ENCODE results near the gene CCT7. TPM values are rescaled to one million over a fixed set of nuclear protein-coding genes. Genes with fewer than 3 reads are reported as not detected.

CCT7 gene
- total and polyA plus RNA-seq, 2 experiments from 2014 or later: 287 to 642 TPM

DNA sequence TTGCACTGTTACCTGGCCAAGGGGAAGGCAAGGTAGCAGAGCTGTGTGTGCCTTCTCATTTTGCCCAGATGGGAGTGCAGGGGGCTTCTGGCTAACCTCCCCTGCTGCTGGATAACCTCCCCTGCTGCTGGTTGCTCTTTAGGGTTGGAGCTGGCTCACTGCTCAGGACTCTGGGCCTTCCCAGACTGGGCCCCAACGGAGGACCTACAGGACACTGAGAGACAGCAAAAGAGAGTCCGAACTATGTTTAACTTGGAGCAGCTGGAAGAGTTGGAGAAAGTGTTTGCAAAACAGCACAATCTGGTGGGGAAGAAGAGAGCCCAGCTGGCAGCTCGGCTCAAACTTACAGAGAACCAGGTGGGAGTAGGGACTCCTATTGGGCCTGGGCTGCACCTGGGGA lies 25.9 kb upstream of the CCT7 start:
- H3K4me1 ChIP-seq (ENCODE audit: insufficient read depth): 0 out of 2 replicates have a peak, but pooled peaks cover 3% of the 10 kb centered on the region
- H3K36me3 ChIP-seq (ENCODE audit: insufficient read depth): no peaks in the 10 kb centered on the region
- no peaks in the 10 kb centered on the region for H3F3A ChIP-seq (replicated peaks; ENCODE audit: low read depth)
- no peak for DNase-seq (ENCODE audit: low spot score)
- H4K20me1 ChIP-seq (replicated peaks; ENCODE audit: insufficient read depth): no peaks in the 10 kb centered on the region
- H3K9me2 ChIP-seq (ENCODE audit: insufficient read depth): no peaks in the 10 kb centered on the region
- Mint-ChIP-seq H3K27ac (no peak overlapping the region), H3K9me3 (no peaks in the 10 kb centered on the region), H3K4me1 (peaks cover 6% of the 10 kb centered on the region; the same call in 2 of the 3 replicates), H3K27me3 (ENCODE audit: insufficient read depth, low read depth, poor library complexity) (peaks cover 28% of the 10 kb centered on the region), H3K4me3 (no peak overlapping the region), H3K36me3 (ENCODE audit: low read depth) (no peaks in the 10 kb centered on the region; the same call in 2 of the 3 replicates)
- TF ChIP-seq POLR2AphosphoS5 (IDR thresholded peaks at IDR 0.05; ENCODE audit: low read depth): no peak
- no peak for TF ChIP-seq EZH2 (IDR thresholded peaks at IDR 0.05; ENCODE audit: low read depth, unreplicated experiment)
- TF ChIP-seq, protein P1, sequence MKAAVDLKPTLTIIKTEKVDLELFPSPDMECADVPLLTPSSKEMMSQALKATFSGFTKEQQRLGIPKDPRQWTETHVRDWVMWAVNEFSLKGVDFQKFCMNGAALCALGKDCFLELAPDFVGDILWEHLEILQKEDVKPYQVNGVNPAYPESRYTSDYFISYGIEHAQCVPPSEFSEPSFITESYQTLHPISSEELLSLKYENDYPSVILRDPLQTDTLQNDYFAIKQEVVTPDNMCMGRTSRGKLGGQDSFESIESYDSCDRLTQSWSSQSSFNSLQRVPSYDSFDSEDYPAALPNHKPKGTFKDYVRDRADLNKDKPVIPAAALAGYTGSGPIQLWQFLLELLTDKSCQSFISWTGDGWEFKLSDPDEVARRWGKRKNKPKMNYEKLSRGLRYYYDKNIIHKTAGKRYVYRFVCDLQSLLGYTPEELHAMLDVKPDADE (IDR thresholded peaks at IDR 0.05): no peak
- TF ChIP-seq JUNB (IDR thresholded peaks at IDR 0.05; ENCODE audit: unreplicated experiment): no peak
- TF ChIP-seq, protein P2, sequence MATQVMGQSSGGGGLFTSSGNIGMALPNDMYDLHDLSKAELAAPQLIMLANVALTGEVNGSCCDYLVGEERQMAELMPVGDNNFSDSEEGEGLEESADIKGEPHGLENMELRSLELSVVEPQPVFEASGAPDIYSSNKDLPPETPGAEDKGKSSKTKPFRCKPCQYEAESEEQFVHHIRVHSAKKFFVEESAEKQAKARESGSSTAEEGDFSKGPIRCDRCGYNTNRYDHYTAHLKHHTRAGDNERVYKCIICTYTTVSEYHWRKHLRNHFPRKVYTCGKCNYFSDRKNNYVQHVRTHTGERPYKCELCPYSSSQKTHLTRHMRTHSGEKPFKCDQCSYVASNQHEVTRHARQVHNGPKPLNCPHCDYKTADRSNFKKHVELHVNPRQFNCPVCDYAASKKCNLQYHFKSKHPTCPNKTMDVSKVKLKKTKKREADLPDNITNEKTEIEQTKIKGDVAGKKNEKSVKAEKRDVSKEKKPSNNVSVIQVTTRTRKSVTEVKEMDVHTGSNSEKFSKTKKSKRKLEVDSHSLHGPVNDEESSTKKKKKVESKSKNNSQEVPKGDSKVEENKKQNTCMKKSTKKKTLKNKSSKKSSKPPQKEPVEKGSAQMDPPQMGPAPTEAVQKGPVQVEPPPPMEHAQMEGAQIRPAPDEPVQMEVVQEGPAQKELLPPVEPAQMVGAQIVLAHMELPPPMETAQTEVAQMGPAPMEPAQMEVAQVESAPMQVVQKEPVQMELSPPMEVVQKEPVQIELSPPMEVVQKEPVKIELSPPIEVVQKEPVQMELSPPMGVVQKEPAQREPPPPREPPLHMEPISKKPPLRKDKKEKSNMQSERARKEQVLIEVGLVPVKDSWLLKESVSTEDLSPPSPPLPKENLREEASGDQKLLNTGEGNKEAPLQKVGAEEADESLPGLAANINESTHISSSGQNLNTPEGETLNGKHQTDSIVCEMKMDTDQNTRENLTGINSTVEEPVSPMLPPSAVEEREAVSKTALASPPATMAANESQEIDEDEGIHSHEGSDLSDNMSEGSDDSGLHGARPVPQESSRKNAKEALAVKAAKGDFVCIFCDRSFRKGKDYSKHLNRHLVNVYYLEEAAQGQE (IDR thresholded peaks at IDR 0.05; ENCODE audit: unreplicated experiment): no peak
- TF ChIP-seq STAT1 (IDR thresholded peaks at IDR 0.05; ENCODE audit: unreplicated experiment): no peak
- TF ChIP-seq, protein P3, sequence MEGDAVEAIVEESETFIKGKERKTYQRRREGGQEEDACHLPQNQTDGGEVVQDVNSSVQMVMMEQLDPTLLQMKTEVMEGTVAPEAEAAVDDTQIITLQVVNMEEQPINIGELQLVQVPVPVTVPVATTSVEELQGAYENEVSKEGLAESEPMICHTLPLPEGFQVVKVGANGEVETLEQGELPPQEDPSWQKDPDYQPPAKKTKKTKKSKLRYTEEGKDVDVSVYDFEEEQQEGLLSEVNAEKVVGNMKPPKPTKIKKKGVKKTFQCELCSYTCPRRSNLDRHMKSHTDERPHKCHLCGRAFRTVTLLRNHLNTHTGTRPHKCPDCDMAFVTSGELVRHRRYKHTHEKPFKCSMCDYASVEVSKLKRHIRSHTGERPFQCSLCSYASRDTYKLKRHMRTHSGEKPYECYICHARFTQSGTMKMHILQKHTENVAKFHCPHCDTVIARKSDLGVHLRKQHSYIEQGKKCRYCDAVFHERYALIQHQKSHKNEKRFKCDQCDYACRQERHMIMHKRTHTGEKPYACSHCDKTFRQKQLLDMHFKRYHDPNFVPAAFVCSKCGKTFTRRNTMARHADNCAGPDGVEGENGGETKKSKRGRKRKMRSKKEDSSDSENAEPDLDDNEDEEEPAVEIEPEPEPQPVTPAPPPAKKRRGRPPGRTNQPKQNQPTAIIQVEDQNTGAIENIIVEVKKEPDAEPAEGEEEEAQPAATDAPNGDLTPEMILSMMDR (conservative IDR thresholded peaks at IDR 0.05; ENCODE audit: low read depth in 2 of 2): no peak
- no peak for TF ChIP-seq EZH2phosphoT487 (IDR thresholded peaks at IDR 0.05; ENCODE audit: unreplicated experiment)
- no peak for TF ChIP-seq ZNF114 (CRISPR knock-in tag; IDR thresholded peaks at IDR 0.05)
- TF ChIP-seq, protein P4, sequence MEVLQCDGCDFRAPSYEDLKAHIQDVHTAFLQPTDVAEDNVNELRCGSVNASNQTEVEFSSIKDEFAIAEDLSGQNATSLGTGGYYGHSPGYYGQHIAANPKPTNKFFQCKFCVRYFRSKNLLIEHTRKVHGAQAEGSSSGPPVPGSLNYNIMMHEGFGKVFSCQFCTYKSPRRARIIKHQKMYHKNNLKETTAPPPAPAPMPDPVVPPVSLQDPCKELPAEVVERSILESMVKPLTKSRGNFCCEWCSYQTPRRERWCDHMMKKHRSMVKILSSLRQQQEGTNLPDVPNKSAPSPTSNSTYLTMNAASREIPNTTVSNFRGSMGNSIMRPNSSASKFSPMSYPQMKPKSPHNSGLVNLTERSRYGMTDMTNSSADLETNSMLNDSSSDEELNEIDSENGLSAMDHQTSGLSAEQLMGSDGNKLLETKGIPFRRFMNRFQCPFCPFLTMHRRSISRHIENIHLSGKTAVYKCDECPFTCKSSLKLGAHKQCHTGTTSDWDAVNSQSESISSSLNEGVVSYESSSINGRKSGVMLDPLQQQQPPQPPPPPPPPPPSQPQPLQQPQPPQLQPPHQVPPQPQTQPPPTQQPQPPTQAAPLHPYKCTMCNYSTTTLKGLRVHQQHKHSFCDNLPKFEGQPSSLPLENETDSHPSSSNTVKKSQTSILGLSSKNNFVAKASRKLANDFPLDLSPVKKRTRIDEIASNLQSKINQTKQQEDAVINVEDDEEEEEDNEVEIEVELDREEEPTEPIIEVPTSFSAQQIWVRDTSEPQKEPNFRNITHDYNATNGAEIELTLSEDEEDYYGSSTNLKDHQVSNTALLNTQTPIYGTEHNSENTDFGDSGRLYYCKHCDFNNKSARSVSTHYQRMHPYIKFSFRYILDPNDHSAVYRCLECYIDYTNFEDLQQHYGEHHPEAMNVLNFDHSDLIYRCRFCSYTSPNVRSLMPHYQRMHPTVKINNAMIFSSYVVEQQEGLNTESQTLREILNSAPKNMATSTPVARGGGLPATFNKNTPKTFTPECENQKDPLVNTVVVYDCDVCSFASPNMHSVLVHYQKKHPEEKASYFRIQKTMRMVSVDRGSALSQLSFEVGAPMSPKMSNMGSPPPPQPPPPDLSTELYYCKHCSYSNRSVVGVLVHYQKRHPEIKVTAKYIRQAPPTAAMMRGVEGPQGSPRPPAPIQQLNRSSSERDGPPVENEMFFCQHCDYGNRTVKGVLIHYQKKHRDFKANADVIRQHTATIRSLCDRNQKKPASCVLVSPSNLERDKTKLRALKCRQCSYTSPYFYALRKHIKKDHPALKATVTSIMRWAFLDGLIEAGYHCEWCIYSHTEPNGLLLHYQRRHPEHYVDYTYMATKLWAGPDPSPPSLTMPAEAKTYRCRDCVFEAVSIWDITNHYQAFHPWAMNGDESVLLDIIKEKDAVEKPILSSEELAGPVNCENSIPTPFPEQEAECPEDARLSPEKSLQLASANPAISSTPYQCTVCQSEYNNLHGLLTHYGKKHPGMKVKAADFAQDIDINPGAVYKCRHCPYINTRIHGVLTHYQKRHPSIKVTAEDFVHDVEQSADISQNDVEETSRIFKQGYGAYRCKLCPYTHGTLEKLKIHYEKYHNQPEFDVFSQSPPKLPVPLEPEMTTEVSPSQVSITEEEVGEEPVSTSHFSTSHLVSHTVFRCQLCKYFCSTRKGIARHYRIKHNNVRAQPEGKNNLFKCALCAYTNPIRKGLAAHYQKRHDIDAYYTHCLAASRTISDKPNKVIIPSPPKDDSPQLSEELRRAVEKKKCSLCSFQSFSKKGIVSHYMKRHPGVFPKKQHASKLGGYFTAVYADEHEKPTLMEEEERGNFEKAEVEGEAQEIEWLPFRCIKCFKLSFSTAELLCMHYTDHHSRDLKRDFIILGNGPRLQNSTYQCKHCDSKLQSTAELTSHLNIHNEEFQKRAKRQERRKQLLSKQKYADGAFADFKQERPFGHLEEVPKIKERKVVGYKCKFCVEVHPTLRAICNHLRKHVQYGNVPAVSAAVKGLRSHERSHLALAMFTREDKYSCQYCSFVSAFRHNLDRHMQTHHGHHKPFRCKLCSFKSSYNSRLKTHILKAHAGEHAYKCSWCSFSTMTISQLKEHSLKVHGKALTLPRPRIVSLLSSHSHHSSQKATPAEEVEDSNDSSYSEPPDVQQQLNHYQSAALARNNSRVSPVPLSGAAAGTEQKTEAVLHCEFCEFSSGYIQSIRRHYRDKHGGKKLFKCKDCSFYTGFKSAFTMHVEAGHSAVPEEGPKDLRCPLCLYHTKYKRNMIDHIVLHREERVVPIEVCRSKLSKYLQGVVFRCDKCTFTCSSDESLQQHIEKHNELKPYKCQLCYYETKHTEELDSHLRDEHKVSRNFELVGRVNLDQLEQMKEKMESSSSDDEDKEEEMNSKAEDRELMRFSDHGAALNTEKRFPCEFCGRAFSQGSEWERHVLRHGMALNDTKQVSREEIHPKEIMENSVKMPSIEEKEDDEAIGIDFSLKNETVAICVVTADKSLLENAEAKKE (CRISPR knock-in tag; IDR thresholded peaks at IDR 0.05): no peak
- TF ChIP-seq ZNF331 (CRISPR knock-in tag; IDR thresholded peaks at IDR 0.05; ENCODE audit: low read depth): no peak
- TF ChIP-seq NANOG (IDR thresholded peaks at IDR 0.05; ENCODE audit: borderline replicate concordance): no peak
- no peak for TF ChIP-seq CREB1 (CRISPR knock-in tag; IDR thresholded peaks at IDR 0.05; ENCODE audit: low read depth)
- H3K27me3 ChIP-seq (ENCODE audit: insufficient read depth): peaks cover 34% of the 10 kb centered on the region
- ATAC-seq: no peak
- H2AFZ ChIP-seq: no peak overlapping the region
- H3K4me2 ChIP-seq: no peak overlapping the region
- no peaks in the 10 kb centered on the region for H3K79me2 ChIP-seq (replicated peaks; ENCODE audit: insufficient read depth)
- no peak overlapping the region for H3K4me3 ChIP-seq
- no peak overlapping the region for H3K27ac ChIP-seq (ENCODE audit: low read depth)
